SK-N-SH treated with all-trans-retinoic acid at 6 μM for 48 hours (cell line): ENCODE data around the gene CNTNAP2.

ENCODE experiments used
- ESRRG ChIP-seq: fragments of 250-450 bp; sonication (Bioruptor Pico); IDR thresholded peaks from 2 replicates; pipeline ENCODE4 v1.6.1; 2021; ENCODE audit warnings: mild to moderate bottlenecking
- ISL1 ChIP-seq: fragments of 250-450 bp; sonication (Bioruptor Pico); IDR thresholded peaks from 2 replicates; pipeline ENCODE4 v2.1.2; 2022; ENCODE audit warnings: mild to moderate bottlenecking, moderate library complexity
- PPARA ChIP-seq: fragments of 250-450 bp; sonication (Bioruptor Pico); IDR thresholded peaks from 2 replicates; pipeline ENCODE4 v1.5.0; 2020; ENCODE audit warnings: mild to moderate bottlenecking, borderline replicate concordance
- RARB ChIP-seq: fragments of 250-450 bp; sonication (Bioruptor Pico); IDR thresholded peaks from 2 replicates; pipeline ENCODE4 v1.8.0; 2021; ENCODE audit warnings: mild to moderate bottlenecking, moderate library complexity
- SNAI2 ChIP-seq: fragments of 250-450 bp; sonication (Bioruptor Pico); IDR thresholded peaks from 2 replicates; pipeline ENCODE4 v1.5.0; 2020; ENCODE audit warnings: mild to moderate bottlenecking, moderate library complexity
- TOX ChIP-seq: fragments of 250-450 bp; sonication (Bioruptor Pico); IDR thresholded peaks from 2 replicates; pipeline ENCODE4 v1.8.0; 2021; ENCODE audit warnings: mild to moderate bottlenecking, moderate library complexity, borderline replicate concordance
- ZC3H10 ChIP-seq: fragments of 250-450 bp; sonication (Bioruptor Pico); IDR thresholded peaks from 2 replicates; pipeline ENCODE4 v1.5.1; 2021; ENCODE audit warnings: mild to moderate bottlenecking, moderate library complexity
- ZFP3 ChIP-seq: fragments of 250-450 bp; sonication (Bioruptor Pico); IDR thresholded peaks from 2 replicates; pipeline ENCODE4 v1.5.0; 2020; ENCODE audit warnings: mild to moderate bottlenecking, moderate library complexity
- ZFP30 ChIP-seq: fragments of 450-650 bp; formaldehyde crosslinking; IDR thresholded peaks from 2 replicates; pipeline ENCODE4 v1.5.0; 2022; ENCODE audit warnings: mild to moderate bottlenecking, moderate library complexity
- TF ChIP-seq, protein P1 (sequence below): fragments of 250-450 bp; sonication (Bioruptor Pico); IDR thresholded peaks from 2 replicates; pipeline ENCODE4 v1.8.0; 2020; ENCODE audit warnings: mild to moderate bottlenecking, moderate library complexity, borderline replicate concordance

DNA sequence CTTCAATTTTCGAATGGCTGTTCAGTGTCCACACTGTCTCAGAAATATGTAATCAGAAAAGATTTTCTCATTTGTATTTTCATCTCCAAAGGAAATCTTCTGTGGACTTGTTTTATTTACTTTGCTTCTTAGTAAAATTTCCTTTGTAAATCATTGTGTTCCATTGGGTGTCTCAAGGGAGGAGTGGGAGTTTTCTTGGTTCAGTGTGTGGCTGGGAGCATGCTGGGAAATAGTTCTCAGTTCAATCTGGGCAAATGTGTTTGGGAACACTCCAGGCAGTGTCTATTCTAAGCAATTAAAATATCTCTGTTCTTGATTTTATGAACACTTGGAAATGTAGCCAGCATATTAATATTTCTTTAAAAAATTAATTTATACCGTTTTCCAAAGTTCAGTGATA, 1019.8 kb downstream of the CNTNAP2 start:
- TF ChIP-seq TOX (CRISPR knock-in tag) (no peak), RARB (CRISPR knock-in tag) (no peak), SNAI2 (CRISPR knock-in tag) (no peak), ZC3H10 (CRISPR knock-in tag) (no peak), ISL1 (CRISPR knock-in tag) (no peak), ESRRG (CRISPR knock-in tag) (no peak), PPARA (CRISPR knock-in tag) (no peak), ZFP3 (CRISPR knock-in tag) (no peak), ZFP30 (no peak)
- TF ChIP-seq, protein P1, sequence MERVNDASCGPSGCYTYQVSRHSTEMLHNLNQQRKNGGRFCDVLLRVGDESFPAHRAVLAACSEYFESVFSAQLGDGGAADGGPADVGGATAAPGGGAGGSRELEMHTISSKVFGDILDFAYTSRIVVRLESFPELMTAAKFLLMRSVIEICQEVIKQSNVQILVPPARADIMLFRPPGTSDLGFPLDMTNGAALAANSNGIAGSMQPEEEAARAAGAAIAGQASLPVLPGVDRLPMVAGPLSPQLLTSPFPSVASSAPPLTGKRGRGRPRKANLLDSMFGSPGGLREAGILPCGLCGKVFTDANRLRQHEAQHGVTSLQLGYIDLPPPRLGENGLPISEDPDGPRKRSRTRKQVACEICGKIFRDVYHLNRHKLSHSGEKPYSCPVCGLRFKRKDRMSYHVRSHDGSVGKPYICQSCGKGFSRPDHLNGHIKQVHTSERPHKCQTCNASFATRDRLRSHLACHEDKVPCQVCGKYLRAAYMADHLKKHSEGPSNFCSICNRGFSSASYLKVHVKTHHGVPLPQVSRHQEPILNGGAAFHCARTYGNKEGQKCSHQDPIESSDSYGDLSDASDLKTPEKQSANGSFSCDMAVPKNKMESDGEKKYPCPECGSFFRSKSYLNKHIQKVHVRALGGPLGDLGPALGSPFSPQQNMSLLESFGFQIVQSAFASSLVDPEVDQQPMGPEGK = no peak
